ENCODE measurements around the gene SLAMF8.

SLAMF8 gene

GRCh38 chr1:159821171-159821867 lies 5.4 kb upstream of the SLAMF8 start:
- H3K4me1 ChIP-seq (ENCODE audit: control insufficient read depth, insufficient read depth, low read length) = no peaks in the 10 kb centered on the region
- H3K9me3 ChIP-seq (ENCODE audit: control insufficient read depth, insufficient read depth, low read length) = no peaks in the 10 kb centered on the region
- H3K4me3 ChIP-seq (ENCODE audit: low read length) = no peak overlapping the region
- no CpG with 5 or more reads among the region's 9 CpGs for WGBS (ENCODE audit: insufficient coverage, insufficient read length)
- no peak overlapping the region for H3K27ac ChIP-seq (ENCODE audit: low read length)
- DNase-seq (ENCODE audit: low read depth, low spot score) = no peak
- H3K36me3 ChIP-seq (ENCODE audit: control insufficient read depth, insufficient read depth, low read length) = no peaks in the 10 kb centered on the region
- no peaks in the 10 kb centered on the region for H3K27me3 ChIP-seq (ENCODE audit: control insufficient read depth, insufficient read depth, low read length)

GRCh38 chr1:159823406-159823805 lies 3.3 kb upstream of the SLAMF8 start:
- no peak overlapping the region for H3K27ac ChIP-seq (ENCODE audit: low read length)
- DNase-seq (ENCODE audit: low read depth, low spot score) = no peak
- no peaks in the 10 kb centered on the region for H3K36me3 ChIP-seq (ENCODE audit: control insufficient read depth, insufficient read depth, low read length)
- no peaks in the 10 kb centered on the region for H3K4me1 ChIP-seq (ENCODE audit: control insufficient read depth, insufficient read depth, low read length)
- H3K9me3 ChIP-seq (ENCODE audit: control insufficient read depth, insufficient read depth, low read length) = no peaks in the 10 kb centered on the region
- H3K27me3 ChIP-seq (ENCODE audit: control insufficient read depth, insufficient read depth, low read length) = no peaks in the 10 kb centered on the region
- no peak overlapping the region for H3K4me3 ChIP-seq (ENCODE audit: low read length)
- WGBS (ENCODE audit: insufficient coverage, insufficient read length) = no CpG with 5 or more reads among the region's 7 CpGs

DNA sequence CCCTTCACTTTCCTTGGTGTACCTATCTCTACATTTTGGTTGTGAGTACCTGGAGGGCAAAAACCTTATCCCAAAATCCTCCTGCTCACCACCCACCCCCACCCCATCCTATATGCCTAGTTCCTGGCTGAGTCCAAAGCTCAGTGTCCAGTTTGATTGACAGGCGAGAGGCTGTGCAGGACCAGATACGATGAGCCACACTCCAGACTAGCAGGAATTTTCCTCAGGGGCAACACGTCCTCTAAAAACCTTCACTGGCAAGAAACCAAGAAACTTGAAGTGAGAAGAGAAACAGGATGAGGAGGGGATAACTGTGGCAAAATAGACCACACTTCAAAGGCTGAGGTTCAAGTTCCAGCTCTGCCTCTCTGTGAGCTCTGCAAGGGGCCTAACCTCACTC lies 1.1 kb upstream of the SLAMF8 start:
- Histone ChIP-seq H3K27ac (ENCODE audit: low read length) (no peak overlapping the region), H3K4me1 (ENCODE audit: control insufficient read depth, insufficient read depth, low read length) (no peaks in the 10 kb centered on the region), H3K27me3 (ENCODE audit: control insufficient read depth, insufficient read depth, low read length) (no peaks in the 10 kb centered on the region), H3K9me3 (ENCODE audit: control insufficient read depth, insufficient read depth, low read length) (no peaks in the 10 kb centered on the region), H3K4me3 (ENCODE audit: low read length) (no peak overlapping the region), H3K36me3 (ENCODE audit: control insufficient read depth, insufficient read depth, low read length) (no peaks in the 10 kb centered on the region)
- no CpG with 5 or more reads among the region's 3 CpGs for WGBS (ENCODE audit: insufficient coverage, insufficient read length)
- DNase-seq (ENCODE audit: low read depth, low spot score) = no peak

- no peak for DNase-seq (ENCODE audit: low read depth, low spot score)
- Histone ChIP-seq H3K27me3 (ENCODE audit: control insufficient read depth, insufficient read depth, low read length) (no peaks in the 10 kb centered on the region), H3K9me3 (ENCODE audit: control insufficient read depth, insufficient read depth, low read length) (no peaks in the 10 kb centered on the region), H3K4me3 (ENCODE audit: low read length) (no peak overlapping the region), H3K27ac (ENCODE audit: low read length) (no peak overlapping the region), H3K4me1 (ENCODE audit: control insufficient read depth, insufficient read depth, low read length) (no peaks in the 10 kb centered on the region), H3K36me3 (ENCODE audit: control insufficient read depth, insufficient read depth, low read length) (no peaks in the 10 kb centered on the region)
- WGBS (ENCODE audit: insufficient coverage, insufficient read length) = no CpG with 5 or more reads among the region's 6 CpGs
Measured at GRCh38 chr1:159827102-159827490, 423 bp downstream of the SLAMF8 start.

- H3K9me3 ChIP-seq (ENCODE audit: control insufficient read depth, insufficient read depth, low read length) = no peaks in the 10 kb centered on the region
- no peak overlapping the region for H3K27ac ChIP-seq (ENCODE audit: low read length)
- DNase-seq (ENCODE audit: low read depth, low spot score) = no peak
- H3K27me3 ChIP-seq (ENCODE audit: control insufficient read depth, insufficient read depth, low read length) = no peaks in the 10 kb centered on the region
- WGBS (ENCODE audit: insufficient coverage, insufficient read length) = no CpG with 5 or more reads among the region's 3 CpGs
- no peaks in the 10 kb centered on the region for H3K36me3 ChIP-seq (ENCODE audit: control insufficient read depth, insufficient read depth, low read length)
- no peak overlapping the region for H3K4me3 ChIP-seq (ENCODE audit: low read length)
- no peaks in the 10 kb centered on the region for H3K4me1 ChIP-seq (ENCODE audit: control insufficient read depth, insufficient read depth, low read length)
Measured at GRCh38 chr1:159827549-159827948, 876 bp downstream of the SLAMF8 start.

DNA sequence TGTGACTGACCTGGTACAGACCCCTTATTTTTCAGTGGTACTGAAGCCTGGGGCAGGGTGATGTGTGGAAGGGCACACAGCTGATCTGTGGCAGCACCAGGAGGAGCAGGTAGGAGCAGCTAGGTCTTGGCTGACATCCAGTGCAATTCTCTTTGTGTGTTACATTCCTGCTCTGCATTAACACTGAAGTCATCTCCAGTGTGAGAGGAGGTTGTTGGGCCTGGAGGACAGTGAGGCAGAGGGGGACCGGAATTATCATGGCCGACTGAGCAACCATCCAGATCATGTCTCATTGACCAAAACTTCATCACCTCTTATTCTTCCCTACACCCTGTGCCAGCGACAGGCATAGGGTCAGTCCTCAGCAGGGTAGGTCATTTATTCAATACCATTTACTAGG lies 1.5 kb downstream of the SLAMF8 start:
- WGBS (ENCODE audit: insufficient coverage, insufficient read length) = no CpG with 5 or more reads among the region's 3 CpGs
- no peaks in the 10 kb centered on the region for H3K9me3 ChIP-seq (ENCODE audit: control insufficient read depth, insufficient read depth, low read length)
- H3K4me1 ChIP-seq (ENCODE audit: control insufficient read depth, insufficient read depth, low read length) = no peaks in the 10 kb centered on the region
- no peak for DNase-seq (ENCODE audit: low read depth, low spot score)
- no peak overlapping the region for H3K27ac ChIP-seq (ENCODE audit: low read length)
- H3K27me3 ChIP-seq (ENCODE audit: control insufficient read depth, insufficient read depth, low read length) = no peaks in the 10 kb centered on the region
- H3K4me3 ChIP-seq (ENCODE audit: low read length) = no peak overlapping the region
- no peaks in the 10 kb centered on the region for H3K36me3 ChIP-seq (ENCODE audit: control insufficient read depth, insufficient read depth, low read length)

GRCh38 chr1:159828581-159829272 lies 2.1 kb downstream of the SLAMF8 start:
- Histone ChIP-seq H3K9me3 (ENCODE audit: control insufficient read depth, insufficient read depth, low read length) (no peaks in the 10 kb centered on the region), H3K4me1 (ENCODE audit: control insufficient read depth, insufficient read depth, low read length) (no peaks in the 10 kb centered on the region), H3K4me3 (ENCODE audit: low read length) (no peak overlapping the region), H3K27me3 (ENCODE audit: control insufficient read depth, insufficient read depth, low read length) (no peaks in the 10 kb centered on the region), H3K36me3 (ENCODE audit: control insufficient read depth, insufficient read depth, low read length) (no peaks in the 10 kb centered on the region), H3K27ac (ENCODE audit: low read length) (no peak overlapping the region)
- WGBS (ENCODE audit: insufficient coverage, insufficient read length) = no CpG with 5 or more reads among the region's 11 CpGs
- no peak for DNase-seq (ENCODE audit: low read depth, low spot score)

- Histone ChIP-seq H3K27ac (ENCODE audit: low read length) (no peak overlapping the region), H3K4me1 (ENCODE audit: control insufficient read depth, insufficient read depth, low read length) (no peaks in the 10 kb centered on the region), H3K36me3 (ENCODE audit: control insufficient read depth, insufficient read depth, low read length) (no peaks in the 10 kb centered on the region), H3K4me3 (ENCODE audit: low read length) (no peak overlapping the region), H3K27me3 (ENCODE audit: control insufficient read depth, insufficient read depth, low read length) (no peaks in the 10 kb centered on the region), H3K9me3 (ENCODE audit: control insufficient read depth, insufficient read depth, low read length) (no peaks in the 10 kb centered on the region)
- WGBS (ENCODE audit: insufficient coverage, insufficient read length) = no CpG with 5 or more reads among the region's 3 CpGs
- peak; percentile 35 for DNase-seq (ENCODE audit: low read depth, low spot score)
Measured at GRCh38 chr1:159829273-159829634, 2.6 kb downstream of the SLAMF8 start.

DNA sequence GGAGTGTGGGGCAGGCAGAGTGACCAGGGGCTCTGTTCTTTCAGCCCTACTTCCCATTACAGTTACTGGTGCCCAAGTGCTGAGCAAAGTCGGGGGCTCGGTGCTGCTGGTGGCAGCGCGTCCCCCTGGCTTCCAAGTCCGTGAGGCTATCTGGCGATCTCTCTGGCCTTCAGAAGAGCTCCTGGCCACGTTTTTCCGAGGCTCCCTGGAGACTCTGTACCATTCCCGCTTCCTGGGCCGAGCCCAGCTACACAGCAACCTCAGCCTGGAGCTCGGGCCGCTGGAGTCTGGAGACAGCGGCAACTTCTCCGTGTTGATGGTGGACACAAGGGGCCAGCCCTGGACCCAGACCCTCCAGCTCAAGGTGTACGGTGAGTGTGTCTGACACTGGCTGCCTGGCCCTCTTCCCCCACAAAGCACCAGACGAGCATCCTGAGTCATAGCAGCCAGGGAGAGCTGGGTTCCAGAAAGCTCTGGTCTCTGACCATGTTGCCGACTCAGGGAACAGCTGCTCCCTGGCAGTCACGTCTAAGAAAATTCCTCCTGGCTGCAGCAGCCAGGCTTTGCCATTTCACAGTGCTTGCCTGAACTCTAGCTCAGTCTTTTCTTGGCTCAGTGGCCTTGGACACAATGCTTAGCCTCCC lies 3.3 kb downstream of the SLAMF8 start:
- no peaks in the 10 kb centered on the region for H3K27me3 ChIP-seq (ENCODE audit: control insufficient read depth, insufficient read depth, low read length)
- H3K36me3 ChIP-seq (ENCODE audit: control insufficient read depth, insufficient read depth, low read length) = no peaks in the 10 kb centered on the region
- no CpG with 5 or more reads among the region's 18 CpGs for WGBS (ENCODE audit: insufficient coverage, insufficient read length)
- no peak overlapping the region for H3K27ac ChIP-seq (ENCODE audit: low read length)
- H3K4me1 ChIP-seq (ENCODE audit: control insufficient read depth, insufficient read depth, low read length) = no peaks in the 10 kb centered on the region
- no peak overlapping the region for H3K4me3 ChIP-seq (ENCODE audit: low read length)
- H3K9me3 ChIP-seq (ENCODE audit: control insufficient read depth, insufficient read depth, low read length) = no peaks in the 10 kb centered on the region
- DNase-seq (ENCODE audit: low read depth, low spot score) = no peak

DNA sequence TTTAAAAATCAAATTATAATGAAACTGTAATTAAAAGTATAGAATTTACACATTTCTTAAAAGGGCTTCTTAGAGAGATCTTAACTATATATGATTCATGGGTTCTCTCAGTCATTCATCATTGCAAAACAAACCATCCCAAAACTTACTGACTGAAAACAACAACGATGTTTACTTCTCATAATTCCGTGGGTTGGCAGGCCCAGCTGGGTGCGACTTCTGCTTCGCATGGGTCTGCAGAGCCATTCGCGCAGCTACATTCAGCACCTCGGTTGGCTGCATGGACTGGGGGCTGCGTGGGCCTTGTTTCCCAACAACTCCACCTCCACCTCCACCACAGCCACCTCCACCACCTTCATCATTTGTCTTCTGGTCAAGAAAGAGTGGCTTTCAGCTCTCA lies 4.0 kb downstream of the SLAMF8 start:
- H3K9me3 ChIP-seq (ENCODE audit: control insufficient read depth, insufficient read depth, low read length) = no peaks in the 10 kb centered on the region
- no peak overlapping the region for H3K27ac ChIP-seq (ENCODE audit: low read length)
- no CpG with 5 or more reads among the region's 8 CpGs for WGBS (ENCODE audit: insufficient coverage, insufficient read length)
- no peaks in the 10 kb centered on the region for H3K36me3 ChIP-seq (ENCODE audit: control insufficient read depth, insufficient read depth, low read length)
- no peak for DNase-seq (ENCODE audit: low read depth, low spot score)
- H3K4me3 ChIP-seq (ENCODE audit: low read length) = no peak overlapping the region
- no peaks in the 10 kb centered on the region for H3K27me3 ChIP-seq (ENCODE audit: control insufficient read depth, insufficient read depth, low read length)
- no peaks in the 10 kb centered on the region for H3K4me1 ChIP-seq (ENCODE audit: control insufficient read depth, insufficient read depth, low read length)

Data from iPS DF 6.9 (cell line).